Gastrocnemius medialis (tissue), 4 donors: ENCODE measurements around the gene CYB561D1. TPM values are rescaled to one million over a fixed set of nuclear protein-coding genes. Genes with fewer than 3 reads are reported as not detected.

ENCODE experiments used
- ATAC-seq, 2 donors: fragments of 150-250 bp; one replicate each; pipeline ENCODE4 v1.9.1; 2016
- DNase-seq, 2 donors: peaks; one replicate each; pipeline ENCODE4 v3.0.0-alpha.2; 2019
- H3K27ac ChIP-seq, 4 donors: fragments of 200-600 bp; sonication (generic); 1 replicate in 1 of 4; 2 replicates in 3 of 4; pipeline ENCODE4 v1.5.1; 2016 to 2018; ENCODE audit warnings: mild to moderate bottlenecking in 2 of 4, moderate library complexity in 1 of 4
- H3K27me3 ChIP-seq, 3 donors: fragments of 200-600 bp; sonication (generic) in 2 of 3; 1 replicate in 1 of 3; 2 replicates in 2 of 3; pipeline versions ENCODE4 v1.5.1 to v1.6.0; 2016 to 2019; ENCODE audit warnings: mild to moderate bottlenecking in 1 of 3, moderate library complexity in 1 of 3
- H3K36me3 ChIP-seq, 2 donors: fragments of 200-600 bp; sonication (generic) in 1 of 2; one replicate each; pipeline ENCODE4 v1.5.1; 2017 to 2018
- H3K4me1 ChIP-seq, 2 donors: fragments of 200-600 bp; sonication (generic) in 1 of 2; one replicate each; pipeline ENCODE4 v1.5.1; 2016 to 2017; ENCODE audit warnings: mild to moderate bottlenecking in 2 of 2
- H3K4me3 ChIP-seq, 4 donors: fragments of 200-600 bp; sonication (generic) in 3 of 4; 1 replicate in 1 of 4; 2 replicates in 3 of 4; pipeline ENCODE4 v1.5.1; 2016 to 2019; ENCODE audit warnings: mild to moderate bottlenecking in 2 of 4
- H3K9me3 ChIP-seq, 3 donors: fragments of 200-600 bp; sonication (generic) in 2 of 3; 1 replicate in 1 of 3; 2 replicates in 2 of 3; pipeline ENCODE4 v1.5.1; 2016 to 2019
- CTCF ChIP-seq, 5 experiments: fragments of 450-650 bp in 3 of 5; fragments of 200-600 bp in 2 of 5; sonication (generic) in 2 of 5; IDR thresholded peaks in 4 of 5; conservative IDR thresholded peaks in 1 of 5; 1 replicate in 4 of 5; 2 replicates in 1 of 5; pipeline ENCODE4 v1.5.1; 2016 to 2019; ENCODE audit warnings: antibody characterized with exemption in 5 of 5, mild to moderate bottlenecking in 3 of 5, moderate library complexity in 3 of 5
- POLR2A ChIP-seq, 2 donors: fragments of 450-650 bp; IDR thresholded peaks; one replicate each; pipeline ENCODE4 v1.6.1; 2017; ENCODE audit warnings: antibody characterized with exemption in 2 of 2, mild to moderate bottlenecking in 2 of 2, moderate library complexity in 2 of 2
- in situ Hi-C, 4 donors: fragments of 200-750 bp; cut with MboI; loops; one replicate each; pipeline versions ENCODE4 v1.15.0 to v1.8.0; 2017; ENCODE audit warnings: low sequenced_read_pairs in 4 of 4
- intact Hi-C: fragments of 100-400 bp; cut with DNase I; formaldehyde crosslinking; loops from one replicate; pipeline ENCODE4 v1.15.1; 2023; ENCODE audit warnings: low total_unique reads
- total RNA-seq, 4 donors: library from RNA; depleted of rRNA; stranded (reverse); fragments of >200 nt; gene quantifications; one replicate each; pipeline versions ENCODE4 v1.1.0 to v1.2.3, GENCODE V29; 2016

Gene CYB561D1
- total RNA-seq, 4 donors from 2014 or later = 3.1 to 8.0 (median 3.9) TPM

DNA sequence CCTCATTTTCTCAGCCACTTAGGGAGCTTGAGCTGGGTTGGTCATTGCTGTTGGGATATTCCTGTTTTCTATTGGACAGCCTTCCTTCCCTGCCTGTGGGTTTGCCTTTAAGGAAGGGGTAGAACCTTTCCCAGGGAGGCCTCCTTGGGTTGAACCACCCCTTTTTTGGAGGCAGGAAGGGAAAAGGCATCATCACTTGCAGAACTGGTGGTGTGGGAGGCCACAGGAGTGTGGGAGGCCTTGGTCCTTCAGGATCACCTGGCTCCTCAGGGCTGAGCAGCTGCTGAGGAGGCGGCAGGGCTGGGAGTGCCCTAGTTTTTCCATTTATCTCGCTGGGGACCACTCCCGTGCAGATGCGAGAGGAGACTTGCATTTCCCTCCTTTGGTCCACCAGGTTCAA lies 667 bp upstream of the CYB561D1 start:
- H3K36me3 ChIP-seq = peaks cover 0 to 45% of the 10 kb centered on the region in 2 donors
- no peaks in the 10 kb centered on the region for H3K27me3 ChIP-seq
- H3K27ac ChIP-seq = peak overlapping the region; percentile 62 to 86 (median 83)
- ATAC-seq (no peak), DNase-seq (no peak)
- peak overlapping the region in 2 of 4 donors; percentile 98 to 100 for H3K4me3 ChIP-seq
- H3K4me1 ChIP-seq = peaks cover 11 to 27% of the 10 kb centered on the region in 2 donors
- intact Hi-C loops (loop anchor here (1.0 to 5.0 kb wide), 2 partner anchors 39 to 124 kb away; partner anchors contain the start of genes AMPD2 and GNAT2), in situ Hi-C loops (loop anchor here in 2 of 4 donors (5.0 kb wide), 1 partner anchor 39 kb away; no protein-coding TSS in a partner anchor)
- no peaks in the 10 kb centered on the region for H3K9me3 ChIP-seq
- no peak for TF ChIP-seq CTCF (IDR thresholded peaks at IDR 0.05 in 4 of 5, conservative IDR thresholded peaks at IDR 0.05 in 1 of 5)
- no peak for TF ChIP-seq POLR2A (IDR thresholded peaks at IDR 0.05)

GRCh38 chr1:109495738-109496137 lies 1.8 kb downstream of the CYB561D1 start:
- in situ Hi-C loops = loop anchor here in 2 of 4 donors (5.0 kb wide), 1 partner anchor 37 kb away; no protein-coding TSS in a partner anchor
- no peaks in the 10 kb centered on the region for H3K27me3 ChIP-seq
- no peak for TF ChIP-seq POLR2A (IDR thresholded peaks at IDR 0.05)
- TF ChIP-seq CTCF (IDR thresholded peaks at IDR 0.05 in 4 of 5, conservative IDR thresholded peaks at IDR 0.05 in 1 of 5) = no peak
- H3K27ac ChIP-seq = no peak overlapping the region
- H3K36me3 ChIP-seq = peaks cover 0 to 24% of the 10 kb centered on the region in 2 donors
- DNase-seq (no peak), ATAC-seq (no peak)
- no peak overlapping the region for H3K4me3 ChIP-seq
- intact Hi-C loops = no loop called here
- H3K9me3 ChIP-seq = no peaks in the 10 kb centered on the region
- peaks cover 11 to 20% of the 10 kb centered on the region in 2 donors for H3K4me1 ChIP-seq

GRCh38 chr1:109497449-109498160 lies 3.7 kb downstream of the CYB561D1 start:
- Histone ChIP-seq H3K4me3 (no peak overlapping the region), H3K27ac (peak overlapping the region in 1 of 4 donors; percentile 50), H3K36me3 (peaks cover 0 to 28% of the 10 kb centered on the region in 2 donors), H3K27me3 (no peaks in the 10 kb centered on the region), H3K4me1 (peaks cover 11 to 15% of the 10 kb centered on the region in 2 donors), H3K9me3 (no peaks in the 10 kb centered on the region)
- ATAC-seq = no peak
- TF ChIP-seq POLR2A (IDR thresholded peaks at IDR 0.05) (no peak), CTCF (IDR thresholded peaks at IDR 0.05 in 4 of 5, conservative IDR thresholded peaks at IDR 0.05 in 1 of 5) (no peak)
- intact Hi-C loops (loop anchor here (1.0 kb wide), 1 partner anchor 35 kb away; no protein-coding TSS in a partner anchor), in situ Hi-C loops (loop anchor here in 2 of 4 donors (5.0 kb wide), 1 partner anchor 35 kb away; no protein-coding TSS in a partner anchor)
- no peak for DNase-seq

DNA sequence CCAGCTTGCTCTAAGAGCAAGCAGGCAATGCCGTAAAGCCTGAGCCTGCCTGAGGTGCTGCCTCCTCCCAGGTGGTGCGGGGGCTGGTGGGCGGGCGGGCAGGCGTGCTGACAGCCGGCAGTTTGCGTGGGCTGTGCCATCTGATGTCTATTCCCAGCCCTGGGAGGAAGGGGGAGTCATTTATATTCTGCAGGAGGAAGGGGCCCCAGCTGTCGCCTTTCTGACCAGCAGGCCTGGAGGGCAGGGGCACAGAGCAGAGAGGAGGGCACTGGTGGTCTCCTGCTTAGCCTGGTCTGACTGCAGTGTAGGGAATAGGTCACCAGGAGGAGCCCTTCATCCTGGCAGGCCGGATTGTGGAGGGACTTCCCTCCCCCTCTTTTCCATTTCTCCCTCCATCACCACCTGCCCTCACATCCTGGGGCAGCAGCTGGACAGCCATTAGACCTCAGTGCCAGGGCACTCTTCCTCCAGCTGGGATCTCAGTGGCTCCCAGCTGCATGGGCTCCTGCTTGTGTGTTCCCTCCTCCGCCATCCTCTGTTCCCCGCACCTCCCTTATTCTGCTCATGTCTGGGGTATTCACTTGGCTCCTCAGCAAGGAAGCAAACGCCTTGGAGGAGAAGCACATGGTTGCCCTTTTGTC lies 4.4 kb downstream of the CYB561D1 start:
- Histone ChIP-seq H3K27me3 (no peaks in the 10 kb centered on the region), H3K27ac (peak overlapping the region in 1 of 4 donors; percentile 50), H3K36me3 (peaks cover 0 to 28% of the 10 kb centered on the region in 2 donors), H3K4me3 (no peak overlapping the region), H3K9me3 (no peaks in the 10 kb centered on the region), H3K4me1 (peaks cover 11 to 15% of the 10 kb centered on the region in 2 donors)
- TF ChIP-seq POLR2A (IDR thresholded peaks at IDR 0.05) (no peak), CTCF (IDR thresholded peaks at IDR 0.05 in 4 of 5, conservative IDR thresholded peaks at IDR 0.05 in 1 of 5) (peak; percentile 44 to 71 (median 63))
- peak; percentile 22 to 63 for ATAC-seq
- in situ Hi-C loops = loop anchor here in 2 of 4 donors (5.0 kb wide), 1 partner anchor 34 kb away; no protein-coding TSS in a partner anchor
- DNase-seq = peak in 1 of 2 donors; percentile 52
- intact Hi-C loops = loop anchor here (1.0 kb wide), 1 partner anchor 34 kb away; no protein-coding TSS in a partner anchor
